Myocyte (in vitro differentiated cells): ENCODE measurements around the gene MARK3. TPM values are rescaled to one million over a fixed set of nuclear protein-coding genes. Genes with fewer than 3 reads are reported as not detected.
A peak's percentile ranks its signal among the peaks of the same experiment; 100 is the strongest.

Experiments used
- DNase-seq: peaks from one replicate; pipeline ENCODE4 v3.0.0-alpha.2; 2012; ENCODE audit warnings: low read depth
- total RNA-seq: library from RNA; depleted of rRNA; stranded (reverse); fragments of >200 nt; gene quantifications from 2 replicates; pipeline ENCODE4 v1.2.3, GENCODE V29; 2014

Gene MARK3
- total RNA-seq, 1 donor from 2014 or later, result 82.0 TPM

- no peak for DNase-seq
Observed at GRCh38 chr14:103433916-103434563, 48.8 kb downstream of the MARK3 start.

DNA sequence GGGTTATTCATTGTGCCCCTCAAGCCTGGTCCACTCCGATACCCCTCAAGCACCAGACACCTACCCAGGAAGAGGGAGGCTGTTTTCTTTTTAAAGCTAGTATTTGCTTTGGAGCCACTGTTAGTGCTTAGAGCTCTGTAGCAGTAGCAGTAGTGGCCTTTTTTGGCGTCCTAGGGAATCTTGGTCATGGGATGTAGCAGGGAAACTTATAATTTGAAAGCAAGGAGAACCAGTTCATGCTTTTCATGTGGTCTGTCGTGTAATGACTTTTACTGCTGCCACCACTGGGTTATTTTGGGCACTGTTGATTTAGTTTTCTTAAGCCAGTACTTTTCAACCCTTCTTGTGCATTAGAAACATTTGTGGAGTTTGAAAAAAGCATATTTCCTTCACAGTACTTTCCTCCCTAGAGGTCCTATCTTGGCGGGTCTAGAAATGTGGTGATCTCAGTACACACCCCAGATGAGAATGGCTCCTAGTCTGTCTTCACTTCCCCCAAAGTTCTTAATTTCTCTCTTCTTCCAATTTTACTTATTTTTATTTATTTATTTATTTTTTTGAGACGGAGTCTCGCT is 49.7 kb downstream of the MARK3 start:
- DNase-seq, result no peak

- DNase-seq, result no peak
Observed at GRCh38 chr14:103436533-103436932, 51.3 kb downstream of the MARK3 start.

- no peak for DNase-seq
Observed at GRCh38 chr14:103442288-103442687, 57.1 kb downstream of the MARK3 start.

GRCh38 chr14:103443111-103443510 is 57.9 kb downstream of the MARK3 start:
- no peak for DNase-seq

DNA sequence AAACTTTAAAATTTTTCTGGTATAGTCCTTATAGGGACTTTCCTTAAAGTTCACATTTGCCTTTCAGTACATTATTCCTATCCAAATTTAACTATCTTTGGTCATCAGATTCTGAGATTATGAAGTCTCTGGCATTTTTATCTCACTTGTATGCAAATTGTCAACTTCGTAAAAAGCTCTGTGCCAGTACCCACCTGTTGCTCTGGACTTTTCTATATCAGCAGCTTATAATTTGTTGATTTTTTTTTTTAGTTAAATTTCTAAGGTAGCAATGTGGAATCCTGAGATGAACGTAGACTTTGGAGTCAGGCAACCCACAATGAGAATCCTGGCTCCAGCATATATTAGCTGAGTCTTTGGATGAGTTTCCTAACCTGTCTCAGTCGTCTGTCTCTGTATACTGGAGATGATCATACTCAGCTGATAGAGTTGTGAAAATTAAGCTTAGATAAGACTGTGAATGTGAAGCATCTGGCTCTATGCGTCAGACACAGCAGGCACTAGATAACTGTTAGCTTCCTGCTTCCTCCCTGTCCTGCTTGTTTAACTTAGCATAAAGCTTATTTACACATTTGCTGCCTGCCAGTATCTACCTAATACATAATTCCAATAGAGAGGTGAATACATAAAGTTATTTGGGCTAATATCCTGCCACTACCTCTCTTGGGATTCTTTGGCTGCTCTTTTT is 59.8 kb downstream of the MARK3 start:
- no peak for DNase-seq

GRCh38 chr14:103445806-103446205 is 60.6 kb downstream of the MARK3 start:
- peak; percentile 36 for DNase-seq

DNA sequence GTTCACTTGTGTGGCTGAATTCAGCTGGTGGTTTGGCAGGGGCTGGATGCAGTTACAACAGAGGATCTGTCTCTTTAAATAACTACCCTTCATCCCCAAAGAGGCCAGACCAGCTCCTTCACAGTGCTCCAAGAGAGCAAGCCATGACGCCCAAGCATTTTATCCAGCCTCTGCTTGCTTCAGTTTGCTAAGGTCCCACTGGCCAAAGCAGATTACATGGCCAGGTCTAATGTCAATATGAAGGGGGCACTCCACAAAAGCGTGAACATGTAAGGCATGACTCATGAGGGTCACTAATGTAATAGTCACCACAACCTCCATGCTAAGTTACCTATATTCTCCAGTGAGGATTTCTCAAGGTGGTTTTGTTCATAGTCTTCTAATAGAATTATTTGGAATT is 62.9 kb downstream of the MARK3 start:
- DNase-seq, result no peak

GRCh38 chr14:103449634-103450161 is 64.5 kb downstream of the MARK3 start:
- DNase-seq, result no peak

- no peak for DNase-seq
Observed at GRCh38 chr14:103450416-103450815, 65.2 kb downstream of the MARK3 start.

GRCh38 chr14:103451401-103451800 is 66.2 kb downstream of the MARK3 start:
- no peak for DNase-seq

GRCh38 chr14:103453791-103454190 is 68.6 kb downstream of the MARK3 start:
- no peak for DNase-seq

DNA sequence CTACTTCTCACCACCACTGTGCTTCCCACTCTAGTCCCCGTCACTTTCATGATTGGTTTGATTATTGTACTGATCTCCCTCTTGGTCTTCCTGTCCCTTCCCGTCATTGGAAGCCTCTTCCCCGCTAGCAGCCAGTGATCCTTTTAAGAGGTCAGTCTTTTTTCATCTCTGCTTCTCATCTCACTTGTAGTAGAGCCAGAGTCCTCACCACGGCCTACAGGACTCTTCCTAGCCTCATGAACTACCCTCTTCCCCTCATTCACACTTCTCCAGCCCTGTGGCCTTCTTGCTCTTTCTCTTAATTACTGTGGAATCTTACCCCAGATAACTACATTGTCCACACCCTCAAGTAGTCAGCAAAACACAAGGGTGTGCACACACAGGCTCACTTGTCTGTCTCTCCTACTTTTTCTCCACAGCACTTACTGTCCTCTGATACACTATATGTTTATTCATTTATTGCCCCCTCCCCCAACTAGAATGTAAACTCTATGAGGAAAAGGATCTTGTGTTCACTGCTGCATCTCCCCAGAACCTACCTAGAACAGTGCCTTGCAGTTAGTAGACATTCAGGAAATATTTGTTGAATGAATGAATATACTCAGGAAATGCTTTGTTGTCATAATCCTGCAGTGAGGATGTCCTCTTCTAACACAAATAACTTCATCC is 71.1 kb downstream of the MARK3 start:
- no peak for DNase-seq

DNA sequence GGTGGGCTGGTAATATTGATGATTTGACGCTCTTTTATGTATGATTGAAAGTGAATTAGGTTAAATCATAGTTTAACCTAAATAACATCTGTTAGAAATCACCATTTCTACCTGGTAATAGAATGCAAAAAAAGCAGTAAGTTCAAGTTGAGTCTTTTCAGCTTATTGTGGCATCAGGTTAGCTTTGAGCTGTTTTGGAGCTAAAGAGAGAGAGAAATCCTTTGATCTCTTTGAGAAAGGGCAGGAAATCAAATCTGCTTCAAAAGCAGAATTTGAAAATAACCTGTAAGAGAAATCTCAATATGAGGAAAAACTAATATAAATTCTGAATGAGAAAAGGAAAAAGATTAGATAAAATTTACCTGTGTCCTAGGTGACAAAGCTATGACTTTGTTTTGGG is 75.2 kb downstream of the MARK3 start:
- DNase-seq, result no peak

GRCh38 chr14:103463149-103463548 is 77.9 kb downstream of the MARK3 start:
- no peak for DNase-seq

DNA sequence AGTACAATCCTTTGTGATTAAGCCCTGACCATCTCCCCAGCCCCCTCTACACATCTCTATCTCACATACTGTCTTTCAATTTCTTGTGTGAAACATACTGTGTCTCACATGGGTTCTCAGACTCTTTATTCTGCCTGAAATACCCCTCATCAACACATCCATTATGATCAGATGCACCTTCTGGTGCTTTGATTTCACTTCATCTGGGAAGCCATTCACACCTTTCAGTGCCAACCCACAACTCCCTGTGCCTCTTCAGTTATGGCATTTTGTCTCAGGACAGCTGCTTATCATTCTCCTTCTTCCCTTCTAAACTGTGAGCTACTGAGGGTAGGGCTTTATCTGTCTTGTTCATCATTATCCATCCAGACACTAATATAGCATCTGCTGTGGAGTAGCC is 78.6 kb downstream of the MARK3 start:
- peak; percentile 12 for DNase-seq

DNA sequence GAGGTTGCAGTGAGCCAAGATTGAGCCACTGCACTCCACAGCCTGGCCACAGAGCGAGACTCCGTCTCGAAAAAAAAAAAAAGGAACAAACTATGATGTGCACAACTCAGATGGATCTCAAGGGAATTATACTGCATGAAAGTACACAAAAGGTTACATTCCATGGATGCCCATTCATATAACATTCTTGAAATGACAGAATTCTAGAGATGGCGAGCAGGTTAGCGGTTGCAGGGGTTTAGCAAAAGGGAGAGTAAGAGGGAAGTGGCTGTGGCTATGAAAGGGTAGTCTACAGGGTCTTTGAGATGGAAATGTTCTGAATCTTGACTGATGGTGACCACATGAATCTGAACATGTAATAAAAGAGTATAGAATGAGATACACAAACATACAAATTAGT is 87.7 kb downstream of the MARK3 start:
- no peak for DNase-seq

- no peak for DNase-seq
Observed at GRCh38 chr14:103474893-103475292, 89.7 kb downstream of the MARK3 start.

GRCh38 chr14:103476065-103476464 is 90.8 kb downstream of the MARK3 start:
- no peak for DNase-seq

DNA sequence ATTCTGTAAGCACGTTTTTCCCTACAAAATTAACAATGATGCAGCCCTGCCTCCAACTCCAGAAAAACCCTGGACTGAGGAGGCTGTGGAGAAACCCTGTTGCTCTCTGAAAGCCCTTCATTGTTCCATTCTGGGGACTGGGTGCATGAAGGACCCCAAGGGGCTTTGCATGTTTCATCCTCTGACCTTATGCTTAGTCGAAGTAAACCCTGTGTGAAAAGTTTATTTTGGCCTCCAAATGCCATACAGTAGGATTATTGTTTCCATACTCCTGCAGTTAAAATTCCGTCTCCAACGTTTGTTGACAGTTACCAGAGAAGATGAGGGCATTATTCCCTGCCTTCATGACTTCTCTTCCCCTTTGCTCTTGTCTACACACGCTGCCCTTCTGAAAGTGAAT is 91.4 kb downstream of the MARK3 start:
- no peak for DNase-seq

GRCh38 chr14:103480595-103480994 is 95.4 kb downstream of the MARK3 start:
- DNase-seq, result no peak

GRCh38 chr14:103483600-103483999 is 98.4 kb downstream of the MARK3 start:
- peak; percentile 52 for DNase-seq
